HepG2 (cell line): Measurements from ENCODE around the gene DHRS7. TPM values are rescaled to one million over a fixed set of nuclear protein-coding genes. Genes with fewer than 3 reads are reported as not detected.

Experiments
- ATAC-seq: fragments of 200-7000 bp; cut with Tn5 transposase; 3 replicates; pipeline ENCODE4 v1.9.1; 2020; ENCODE audit warnings: mild to moderate bottlenecking, moderate library complexity
- BruUV-seq: library from RNA; stranded (reverse); fragments of 400-500 nt; replicated peaks from 2 replicates; lab custom pipeline; 2021; lab: Mats Ljungman, UMichigan
- CTCF ChIA-PET: fragments of 300-600 bp; formaldehyde crosslinking; extraction: SDS; loops from one replicate; lab custom pipeline; 2021; ENCODE audit warnings: low total read pairs, inconsistent platforms, low intra/inter-chr PET ratio; lab: Yijun Ruan, JAX
- POLR2A ChIA-PET: fragments of 350-600 bp; sonication (Branson Sonifier 250); formaldehyde crosslinking; loops from one replicate; lab custom pipeline; 2020; ENCODE audit warnings: antibody characterized with exemption, inconsistent platforms; lab: Yijun Ruan, JAX
- DNase-seq: peaks from one replicate; pipeline ENCODE4 v3.0.0-alpha.2; 2015; ENCODE audit warnings: low spot score
- FAIRE-seq: peaks from 3 replicates; lab custom pipeline; 2011; peaks lifted over from hg19 to GRCh38; lab: Jason Lieb, UNC
- H2AFZ ChIP-seq: one replicate; pipeline ENCODE4 v1.6.1; 2011; ENCODE audit warnings: low read length, inconsistent platforms
- H3K27ac ChIP-seq: fragments of 300-600 bp; 3 replicates; pipeline ENCODE4 v1.8.0; 2011; ENCODE audit warnings: mixed run types, mild to moderate bottlenecking, mixed read lengths, low read length, inconsistent platforms; ENCODE audit not compliant: insufficient read depth; ENCODE audit errors: extremely low read length
- H3K27me3 ChIP-seq, 2 experiments: fragments of 200-600 bp in 1 of 2; 2 replicates in 1 of 2; 3 replicates in 1 of 2; pipeline versions ENCODE4 v1.6.0 to v1.8.0; 2011; ENCODE audit warnings: low read length in 2 of 2, mild to moderate bottlenecking in 2 of 2, moderate library complexity in 2 of 2, inconsistent platforms in 1 of 2; ENCODE audit not compliant: insufficient read depth in 2 of 2, control insufficient read depth in 1 of 2
- H3K36me3 ChIP-seq, 2 experiments: fragments of 200-600 bp in 1 of 2; replicated peaks in 1 of 2; 2 replicates in 1 of 2; 3 replicates in 1 of 2; pipeline versions ENCODE4 v1.5.1 to v1.8.0; 2011; ENCODE audit warnings: low read length in 2 of 2, inconsistent platforms in 1 of 2; ENCODE audit not compliant: insufficient read depth in 2 of 2, control insufficient read depth in 1 of 2
- H3K4me1 ChIP-seq: 2 replicates; pipeline ENCODE4 v1.5.1; 2012; ENCODE audit warnings: low read length, inconsistent platforms; ENCODE audit not compliant: insufficient read depth
- H3K4me2 ChIP-seq: 2 replicates; pipeline ENCODE4 v1.6.0; 2011; ENCODE audit warnings: low read depth, low read length, inconsistent platforms
- H3K4me3 ChIP-seq, 3 experiments: fragments of 200-600 bp in 1 of 3; sonication (generic), shearing (Covaris generic) in 1 of 3; replicated peaks in 1 of 3; 2 replicates each; pipeline ENCODE4 v1.5.1; 2011 to 2016; ENCODE audit warnings: low read length in 3 of 3, inconsistent platforms in 2 of 3, low read depth in 2 of 3, mild to moderate bottlenecking in 2 of 3, control low read depth in 1 of 3, mixed read lengths in 1 of 3; ENCODE audit not compliant: insufficient read depth in 1 of 3
- H3K79me2 ChIP-seq: one replicate; pipeline ENCODE4 v1.6.1; 2011; ENCODE audit warnings: low read length, inconsistent platforms; ENCODE audit not compliant: insufficient read depth
- H3K9ac ChIP-seq: 2 replicates; pipeline ENCODE4 v1.6.0; 2011; ENCODE audit warnings: mild to moderate bottlenecking, low read depth, low read length, inconsistent platforms; ENCODE audit not compliant: insufficient read depth
- H3K9me3 ChIP-seq: 2 replicates; pipeline ENCODE4 v1.5.1; 2012; ENCODE audit warnings: mild to moderate bottlenecking, low read length
- H4K20me1 ChIP-seq: 2 replicates; pipeline ENCODE4 v1.6.0; 2011; ENCODE audit warnings: inconsistent platforms, mild to moderate bottlenecking, low read length, moderate library complexity; ENCODE audit not compliant: insufficient read depth
- ELK4 ChIP-seq: sonication (generic); formaldehyde crosslinking; IDR thresholded peaks from 2 replicates; pipeline ENCODE4 v1.9.0; 2021; ENCODE audit warnings: missing genetic modification reagents, borderline replicate concordance
- PAWR ChIP-seq: sonication (generic); formaldehyde crosslinking; IDR thresholded peaks from 2 replicates; pipeline ENCODE4 v1.4.0; 2020; ENCODE audit warnings: missing genetic modification reagents, mild to moderate bottlenecking, borderline replicate concordance
- PHF5A ChIP-seq: IDR thresholded peaks from one replicate; pipeline ENCODE4 v1.6.1; 2018; ENCODE audit warnings: low read depth, missing genetic modification reagents; ENCODE audit not compliant: unreplicated experiment
- STAT5B ChIP-seq: sonication (generic); formaldehyde crosslinking; IDR thresholded peaks from 2 replicates; pipeline ENCODE4 v1.4.0; 2020; ENCODE audit warnings: missing genetic modification reagents
- TOE1 ChIP-seq: sonication (generic); formaldehyde crosslinking; IDR thresholded peaks from 2 replicates; pipeline ENCODE4 v1.4.0; 2020; ENCODE audit warnings: mild to moderate bottlenecking, missing genetic modification reagents
- ZNF761 ChIP-seq: sonication (generic); formaldehyde crosslinking; conservative IDR thresholded peaks from 2 replicates; pipeline ENCODE4 v1.4.0; 2020; ENCODE audit warnings: mild to moderate bottlenecking, missing genetic modification reagents
- WGBS: methylation state at CpG from one replicate; pipeline ENCODE4 v1.1.6; 2017; ENCODE audit warnings: low lambda C conversion rate; 5-methylcytosine and 5-hydroxymethylcytosine counted together
- in situ Hi-C: cut with HindIII; loops from 2 replicates; pipeline ENCODE4 v1.10.0; 2017; ENCODE audit warnings: low pct_unique_long_range_greater_than_20kb; ENCODE audit not compliant: extremely low pct_ligation_motif_present
- intact Hi-C: fragments of 100-400 bp; cut with micrococcal nuclease; formaldehyde crosslinking; loops from one replicate; pipeline ENCODE4 v1.10.0; 2022; ENCODE audit not compliant: unreplicated experiment
- polyA plus RNA-seq, 8 experiments: library from polyadenylated mRNA; depleted of rRNA in 3 of 8; stranded (reverse) in 7 of 8; unstranded in 1 of 8; fragments of >200 nt; fragmentation: Illumina TruSeq in 4 of 8; extraction: Trizol in 4 of 8; gene quantifications; 2 replicates each; pipeline versions ENCODE4 v1.2.1 to v1.2.3, GENCODE V29; 2011 to 2016; ENCODE audit warnings: low read depth in 4 of 8, missing spikeins in 1 of 8, mixed read lengths in 1 of 8; ENCODE audit not compliant: insufficient read depth in 1 of 8
- total RNA-seq, 5 experiments: library from RNA; depleted of rRNA; stranded (reverse); fragments of >200 nt; fragmentation: Illumina TruSeq; extraction: Trizol; gene quantifications; 2 replicates each; pipeline ENCODE4 v1.2.3, GENCODE V29; 2016; ENCODE audit warnings: low read depth in 1 of 5
- TF ChIP-seq, protein P1 (sequence below): sonication (generic); formaldehyde crosslinking; conservative IDR thresholded peaks from 2 replicates; pipeline ENCODE4 v1.5.0; 2020; ENCODE audit warnings: missing genetic modification reagents

Gene DHRS7
- total and polyA plus RNA-seq, 2 of the 13 experiments (the other 11 are each of a cell fraction or from before 2014, with no cell fraction given) = 20.8 to 44.4 TPM

- in situ Hi-C loops (no loop called here), intact Hi-C loops (no loop called here)
- FAIRE-seq (no peak), ATAC-seq (no peak), DNase-seq (no peak)
- Histone ChIP-seq H2AFZ (no peak overlapping the region), H3K27me3 (no peaks in the 10 kb centered on the region; a peak in 2 of 5 replicates), H4K20me1 (no peaks in the 10 kb centered on the region), H3K27ac (no peak overlapping the region), H3K79me2 (no peaks in the 10 kb centered on the region), H3K4me1 (no peaks in the 10 kb centered on the region), H3K9me3 (no peaks in the 10 kb centered on the region), H3K4me3 (no peak overlapping the region), H3K9ac (no peak overlapping the region), H3K4me2 (no peak overlapping the region), H3K36me3 (no peaks in the 10 kb centered on the region)
- ChIA-PET CTCF (no interaction called here), POLR2A (interaction anchor here (0.8 kb wide), 1 partner anchor 36 kb away, joined by 3 read pairs; the partner anchor contains the start of gene PPM1A)
- WGBS = 56% methylated on average over 5 of the region's 5 CpGs
- BruUV-seq = no TSS peak
- no peak for TF ChIP-seq PAWR (CRISPR knock-in tag)
- no peak for TF ChIP-seq ELK4
- no peak for TF ChIP-seq STAT5B
These were observed 47.5 kb upstream of the DHRS7 start for GRCh38 chr14:60212503-60213371.

GRCh38 chr14:60211153-60211552 lies 46.0 kb upstream of the DHRS7 start:
- Histone ChIP-seq H3K27ac (no peak overlapping the region), H3K4me2 (no peak overlapping the region), H4K20me1 (no peaks in the 10 kb centered on the region), H3K79me2 (no peaks in the 10 kb centered on the region), H3K27me3 (no peaks in the 10 kb centered on the region; a peak in 2 of 5 replicates), H3K9ac (no peak overlapping the region), H3K4me1 (no peaks in the 10 kb centered on the region), H2AFZ (no peak overlapping the region), H3K9me3 (no peaks in the 10 kb centered on the region), H3K36me3 (no peaks in the 10 kb centered on the region), H3K4me3 (no peak overlapping the region)
- ATAC-seq (no peak), DNase-seq (no peak), FAIRE-seq (no peak)
- CTCF ChIA-PET = no interaction called here
- in situ Hi-C loops = no loop called here
- POLR2A ChIA-PET = no interaction called here
- TF ChIP-seq PHF5A (CRISPR knock-in tag) (no peak), ZNF761 (CRISPR knock-in tag) (no peak), TOE1 (CRISPR knock-in tag) (no peak)
- TF ChIP-seq, protein P1, sequence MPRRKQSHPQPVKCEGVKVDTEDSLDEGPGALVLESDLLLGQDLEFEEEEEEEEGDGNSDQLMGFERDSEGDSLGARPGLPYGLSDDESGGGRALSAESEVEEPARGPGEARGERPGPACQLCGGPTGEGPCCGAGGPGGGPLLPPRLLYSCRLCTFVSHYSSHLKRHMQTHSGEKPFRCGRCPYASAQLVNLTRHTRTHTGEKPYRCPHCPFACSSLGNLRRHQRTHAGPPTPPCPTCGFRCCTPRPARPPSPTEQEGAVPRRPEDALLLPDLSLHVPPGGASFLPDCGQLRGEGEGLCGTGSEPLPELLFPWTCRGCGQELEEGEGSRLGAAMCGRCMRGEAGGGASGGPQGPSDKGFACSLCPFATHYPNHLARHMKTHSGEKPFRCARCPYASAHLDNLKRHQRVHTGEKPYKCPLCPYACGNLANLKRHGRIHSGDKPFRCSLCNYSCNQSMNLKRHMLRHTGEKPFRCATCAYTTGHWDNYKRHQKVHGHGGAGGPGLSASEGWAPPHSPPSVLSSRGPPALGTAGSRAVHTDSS (CRISPR knock-in tag) = no peak
- no TSS peak for BruUV-seq
- intact Hi-C loops = no loop called here
- WGBS = 59% methylated on average over 3 of the region's 3 CpGs
